ENCODE measurements around the gene ITPR1. TPM values are rescaled to one million over a fixed set of nuclear protein-coding genes. Genes with fewer than 3 reads are reported as not detected.

Gene ITPR1
- total RNA-seq, 1 donor from 2014 or later: 251 TPM

GRCh38 chr3:4823986-4824925 is 331.1 kb downstream of the ITPR1 start:
- DNase-seq (ENCODE audit: low spot score): no peak

GRCh38 chr3:4824926-4825325 is 331.8 kb downstream of the ITPR1 start:
- peak; percentile 58 for DNase-seq (ENCODE audit: low spot score)

- DNase-seq (ENCODE audit: low spot score): peak; percentile 23
Measured at GRCh38 chr3:4825436-4826236, 332.5 kb downstream of the ITPR1 start.

- peak; percentile 82 for DNase-seq (ENCODE audit: low spot score)
Measured at GRCh38 chr3:4826237-4827100, 333.3 kb downstream of the ITPR1 start.

- peak; percentile 74 for DNase-seq (ENCODE audit: low spot score)
Measured at GRCh38 chr3:4827767-4828166, 334.6 kb downstream of the ITPR1 start.

- DNase-seq (ENCODE audit: low spot score): peak; percentile 35
Measured at GRCh38 chr3:4828279-4829030, 335.3 kb downstream of the ITPR1 start.

GRCh38 chr3:4829031-4829394 is 335.9 kb downstream of the ITPR1 start:
- no peak for DNase-seq (ENCODE audit: low spot score)

GRCh38 chr3:4830586-4830914 is 337.4 kb downstream of the ITPR1 start:
- DNase-seq (ENCODE audit: low spot score): no peak

- DNase-seq (ENCODE audit: low spot score): no peak
Measured at GRCh38 chr3:4831580-4831950, 338.4 kb downstream of the ITPR1 start.

- DNase-seq (ENCODE audit: low spot score): no peak
Measured at GRCh38 chr3:4833471-4833870, 340.3 kb downstream of the ITPR1 start.

- no peak for DNase-seq (ENCODE audit: low spot score)
Measured at GRCh38 chr3:4834403-4834866, 341.3 kb downstream of the ITPR1 start.

- DNase-seq (ENCODE audit: low spot score): no peak
Measured at GRCh38 chr3:4835616-4836043, 342.5 kb downstream of the ITPR1 start.

- DNase-seq (ENCODE audit: low spot score): no peak
Measured at GRCh38 chr3:4836516-4836915, 343.4 kb downstream of the ITPR1 start.

GRCh38 chr3:4837374-4837930 is 344.3 kb downstream of the ITPR1 start:
- DNase-seq (ENCODE audit: low spot score): no peak

- no peak for DNase-seq (ENCODE audit: low spot score)
Measured at GRCh38 chr3:4838621-4839022, 345.5 kb downstream of the ITPR1 start.

GRCh38 chr3:4839278-4839677 is 346.1 kb downstream of the ITPR1 start:
- DNase-seq (ENCODE audit: low spot score): no peak

- no peak for DNase-seq (ENCODE audit: low spot score)
Measured at GRCh38 chr3:4841225-4841624, 348.1 kb downstream of the ITPR1 start.

- no peak for DNase-seq (ENCODE audit: low spot score)
Measured at GRCh38 chr3:4841776-4842440, 348.8 kb downstream of the ITPR1 start.

- DNase-seq (ENCODE audit: low spot score): no peak
Measured at GRCh38 chr3:4843619-4844018, 350.5 kb downstream of the ITPR1 start.

GRCh38 chr3:4845882-4846281 is 352.7 kb downstream of the ITPR1 start:
- DNase-seq (ENCODE audit: low spot score): no peak
